Neural progenitor cell (in vitro differentiated cells): ENCODE measurements around the gene VSIG2.

ENCODE experiments used
- CTCF ChIP-seq: fragments of 200-600 bp; sonication (generic); IDR thresholded peaks from 2 replicates; pipeline ENCODE4 v1.5.1; 2017; ENCODE audit warnings: antibody characterized with exemption, mild to moderate bottlenecking
- EZH2 ChIP-seq: fragments of 200-600 bp; sonication (generic); IDR thresholded peaks from 2 replicates; pipeline ENCODE4 v1.6.1; 2017; ENCODE audit warnings: antibody characterized with exemption, mild to moderate bottlenecking, moderate library complexity
- EZH2phosphoT487 ChIP-seq: fragments of 200-600 bp; sonication (generic); IDR thresholded peaks from 2 replicates; pipeline ENCODE4 v1.6.1; 2017; ENCODE audit warnings: antibody characterized with exemption

- TF ChIP-seq EZH2 (peak; percentile 97), EZH2phosphoT487 (peak; percentile 95), CTCF (no peak)
Observed at GRCh38 chr11:124745270-124745834, 6.7 kb downstream of the VSIG2 start.
